ENCODE measurements around the gene SKAP2. TPM values are rescaled to one million over a fixed set of nuclear protein-coding genes. Genes with fewer than 3 reads are reported as not detected.

Gene SKAP2
- total and polyA plus RNA-seq, 2 donors (not counting 1 experiment from before 2014, with no cell fraction given), result 17.5 to 25.9 TPM

- no peak for DNase-seq (ENCODE audit: low read depth in 2 of 2)
- H3K36me3 ChIP-seq (ENCODE audit: control insufficient read depth, insufficient read depth, low read length), result no peaks in the 10 kb centered on the region
- H4K20me1 ChIP-seq (ENCODE audit: control insufficient read depth, extremely low read depth, insufficient read depth, low read length), result no peaks in the 10 kb centered on the region
- TF ChIP-seq EZH2 (IDR thresholded peaks at IDR 0.05; ENCODE audit: low read length, missing control alignments), result no peak
- TF ChIP-seq, protein P1, sequence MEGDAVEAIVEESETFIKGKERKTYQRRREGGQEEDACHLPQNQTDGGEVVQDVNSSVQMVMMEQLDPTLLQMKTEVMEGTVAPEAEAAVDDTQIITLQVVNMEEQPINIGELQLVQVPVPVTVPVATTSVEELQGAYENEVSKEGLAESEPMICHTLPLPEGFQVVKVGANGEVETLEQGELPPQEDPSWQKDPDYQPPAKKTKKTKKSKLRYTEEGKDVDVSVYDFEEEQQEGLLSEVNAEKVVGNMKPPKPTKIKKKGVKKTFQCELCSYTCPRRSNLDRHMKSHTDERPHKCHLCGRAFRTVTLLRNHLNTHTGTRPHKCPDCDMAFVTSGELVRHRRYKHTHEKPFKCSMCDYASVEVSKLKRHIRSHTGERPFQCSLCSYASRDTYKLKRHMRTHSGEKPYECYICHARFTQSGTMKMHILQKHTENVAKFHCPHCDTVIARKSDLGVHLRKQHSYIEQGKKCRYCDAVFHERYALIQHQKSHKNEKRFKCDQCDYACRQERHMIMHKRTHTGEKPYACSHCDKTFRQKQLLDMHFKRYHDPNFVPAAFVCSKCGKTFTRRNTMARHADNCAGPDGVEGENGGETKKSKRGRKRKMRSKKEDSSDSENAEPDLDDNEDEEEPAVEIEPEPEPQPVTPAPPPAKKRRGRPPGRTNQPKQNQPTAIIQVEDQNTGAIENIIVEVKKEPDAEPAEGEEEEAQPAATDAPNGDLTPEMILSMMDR (conservative IDR thresholded peaks at IDR 0.05 in 1 of 2, IDR thresholded peaks at IDR 0.05 in 1 of 2; ENCODE audit: low read depth in 1 of 2, low read length in 2 of 2), result no peak
- no peak overlapping the region for H3K4me2 ChIP-seq (ENCODE audit: extremely low read depth, insufficient read depth, low read length)
- no peak overlapping the region for H3K27ac ChIP-seq (ENCODE audit: insufficient read depth, low read length)
- H2AFZ ChIP-seq (ENCODE audit: low read length), result no peak overlapping the region
- no peaks in the 10 kb centered on the region for H3K9me3 ChIP-seq (ENCODE audit: control insufficient read depth, insufficient read depth, low read depth, low read length)
- no peaks in the 10 kb centered on the region for H3K27me3 ChIP-seq (ENCODE audit: control insufficient read depth, insufficient read depth, low read length)
- H3K79me2 ChIP-seq (ENCODE audit: control insufficient read depth, insufficient read depth, low read length), result no peaks in the 10 kb centered on the region
- no peak overlapping the region for H3K9ac ChIP-seq (ENCODE audit: insufficient read depth, low read length)
- no peak overlapping the region for H3K4me3 ChIP-seq (replicated peaks in 1 of 4; ENCODE audit: control extremely low read depth in 1 of 4, insufficient read depth in 1 of 4, low read depth in 3 of 4, low read length in 4 of 4)
- H3K4me1 ChIP-seq (ENCODE audit: control insufficient read depth, extremely low read depth, insufficient read depth, low read length), result no peaks in the 10 kb centered on the region
Measured at GRCh38 chr7:26723129-26723528, 141.3 kb downstream of the SKAP2 start.

DNA sequence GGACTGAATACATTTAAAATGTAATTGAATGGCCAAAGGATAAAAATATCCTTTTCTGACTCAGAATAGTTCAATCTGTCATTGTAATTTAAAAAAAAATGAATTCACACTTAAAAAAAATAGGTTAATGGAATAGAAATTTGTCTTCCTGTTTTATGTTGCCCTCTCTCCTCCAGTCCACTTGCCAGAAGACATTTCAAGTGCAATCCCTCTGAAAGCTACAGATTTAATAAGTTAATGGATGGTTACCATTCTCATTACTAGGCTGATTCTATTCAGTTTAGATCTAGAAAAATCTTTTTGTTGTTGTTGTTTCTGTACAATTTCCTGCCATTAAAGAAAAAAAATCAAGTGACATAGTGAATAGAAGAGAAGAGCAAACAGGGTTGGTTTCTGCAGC, 142.9 kb downstream of the SKAP2 start:
- H3K4me3 ChIP-seq (replicated peaks in 1 of 4; ENCODE audit: control extremely low read depth in 1 of 4, insufficient read depth in 1 of 4, low read depth in 3 of 4, low read length in 4 of 4), result no peak overlapping the region
- no peaks in the 10 kb centered on the region for H3K79me2 ChIP-seq (ENCODE audit: control insufficient read depth, insufficient read depth, low read length)
- no peaks in the 10 kb centered on the region for H3K9me3 ChIP-seq (ENCODE audit: control insufficient read depth, insufficient read depth, low read depth, low read length)
- no peak for DNase-seq (ENCODE audit: low read depth in 2 of 2)
- no peak overlapping the region for H3K4me2 ChIP-seq (ENCODE audit: extremely low read depth, insufficient read depth, low read length)
- no peaks in the 10 kb centered on the region for H4K20me1 ChIP-seq (ENCODE audit: control insufficient read depth, extremely low read depth, insufficient read depth, low read length)
- H3K4me1 ChIP-seq (ENCODE audit: control insufficient read depth, extremely low read depth, insufficient read depth, low read length), result no peaks in the 10 kb centered on the region
- H3K27ac ChIP-seq (ENCODE audit: insufficient read depth, low read length), result no peak overlapping the region
- no peak overlapping the region for H2AFZ ChIP-seq (ENCODE audit: low read length)
- no peak for TF ChIP-seq EZH2 (IDR thresholded peaks at IDR 0.05; ENCODE audit: low read length, missing control alignments)
- TF ChIP-seq, protein P1 (conservative IDR thresholded peaks at IDR 0.05 in 1 of 2, IDR thresholded peaks at IDR 0.05 in 1 of 2; ENCODE audit: low read depth in 1 of 2, low read length in 2 of 2), result no peak
- H3K36me3 ChIP-seq (ENCODE audit: control insufficient read depth, insufficient read depth, low read length), result no peaks in the 10 kb centered on the region
- H3K9ac ChIP-seq (ENCODE audit: insufficient read depth, low read length), result no peak overlapping the region
- no peaks in the 10 kb centered on the region for H3K27me3 ChIP-seq (ENCODE audit: control insufficient read depth, insufficient read depth, low read length)

DNA sequence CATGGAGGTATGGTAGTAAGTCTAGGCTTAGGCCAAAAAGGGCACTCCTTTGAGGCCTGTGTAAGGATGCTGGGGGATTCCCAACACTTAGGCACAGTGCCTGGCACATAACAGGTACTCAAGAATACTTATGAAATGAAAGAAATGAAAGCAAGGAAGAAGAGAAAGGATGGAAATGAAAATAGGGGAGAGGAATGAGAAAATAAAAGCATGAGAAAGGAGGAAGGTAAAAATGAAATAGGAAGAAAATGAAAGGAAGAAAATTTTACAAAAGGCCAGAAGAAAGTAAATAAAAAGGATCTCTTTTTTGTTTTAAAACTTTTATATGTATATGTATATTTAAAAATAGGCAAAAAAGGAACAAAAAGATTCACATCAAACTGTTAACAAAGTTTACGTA, 146.3 kb downstream of the SKAP2 start:
- Histone ChIP-seq H3K4me1 (ENCODE audit: control insufficient read depth, extremely low read depth, insufficient read depth, low read length) (peaks cover 3% of the 10 kb centered on the region), H3K27me3 (ENCODE audit: control insufficient read depth, insufficient read depth, low read length) (no peaks in the 10 kb centered on the region), H3K4me3 (replicated peaks in 1 of 4; ENCODE audit: control extremely low read depth in 1 of 4, insufficient read depth in 1 of 4, low read depth in 3 of 4, low read length in 4 of 4) (no peak overlapping the region), H3K4me2 (ENCODE audit: extremely low read depth, insufficient read depth, low read length) (no peak overlapping the region), H3K27ac (ENCODE audit: insufficient read depth, low read length) (no peak overlapping the region), H3K36me3 (ENCODE audit: control insufficient read depth, insufficient read depth, low read length) (no peaks in the 10 kb centered on the region), H3K9me3 (ENCODE audit: control insufficient read depth, insufficient read depth, low read depth, low read length) (no peaks in the 10 kb centered on the region), H3K9ac (ENCODE audit: insufficient read depth, low read length) (no peak overlapping the region), H2AFZ (ENCODE audit: low read length) (no peak overlapping the region), H3K79me2 (ENCODE audit: control insufficient read depth, insufficient read depth, low read length) (no peaks in the 10 kb centered on the region), H4K20me1 (ENCODE audit: control insufficient read depth, extremely low read depth, insufficient read depth, low read length) (no peaks in the 10 kb centered on the region)
- TF ChIP-seq, protein P1 (conservative IDR thresholded peaks at IDR 0.05 in 1 of 2, IDR thresholded peaks at IDR 0.05 in 1 of 2; ENCODE audit: low read depth in 1 of 2, low read length in 2 of 2), result no peak
- no peak for TF ChIP-seq EZH2 (IDR thresholded peaks at IDR 0.05; ENCODE audit: low read length, missing control alignments)
- no peak for DNase-seq (ENCODE audit: low read depth in 2 of 2)

All from fibroblast of lung (primary cell).